SU-DHL-6 (cell line): Measurements from ENCODE around the gene LSS.

ENCODE experiments used
- H2AFZ ChIP-seq: fragments of 200-600 bp; sonication (generic); 2 replicates; pipeline ENCODE4 v1.6.1; 2014; ENCODE audit warnings: low read depth, mild to moderate bottlenecking, moderate library complexity, mixed read lengths, antibody characterized with exemption, low read length; ENCODE audit not compliant: severe bottlenecking
- H3F3A ChIP-seq: fragments of 200-600 bp; shearing (Covaris generic); 2 replicates; pipeline ENCODE4 v1.6.0; 2016; ENCODE audit warnings: antibody characterized with exemption, mild to moderate bottlenecking; ENCODE audit not compliant: insufficient read depth
- H3K27ac ChIP-seq: fragments of 200-600 bp; sonication (generic); 2 replicates; pipeline ENCODE4 v1.5.1; 2016; ENCODE audit warnings: low read depth, mild to moderate bottlenecking, low read length, moderate library complexity, mixed read lengths
- H3K27me3 ChIP-seq: fragments of 200-600 bp; sonication (generic), shearing (Covaris generic); 2 replicates; pipeline ENCODE4 v1.6.0; 2014; ENCODE audit warnings: mild to moderate bottlenecking, low read length
- H3K36me3 ChIP-seq: fragments of 200-600 bp; sonication (generic); 2 replicates; pipeline ENCODE4 v1.6.1; 2014; ENCODE audit warnings: mild to moderate bottlenecking, low read length, mixed read lengths
- H3K4me2 ChIP-seq: fragments of 300-600, 200-600 bp; shearing (Covaris generic), sonication (generic); 2 replicates; pipeline ENCODE4 v1.6.0; 2014; ENCODE audit warnings: low read length, low read depth, mild to moderate bottlenecking; ENCODE audit not compliant: poor library complexity, severe bottlenecking
- H3K4me3 ChIP-seq: fragments of 200-600 bp; sonication (generic); 2 replicates; pipeline ENCODE4 v1.5.1; 2014; ENCODE audit warnings: antibody characterized with exemption, low read length, mild to moderate bottlenecking, mixed read lengths; ENCODE audit not compliant: insufficient read depth, poor library complexity, severe bottlenecking
- H3K79me2 ChIP-seq: fragments of 200-600 bp; sonication (generic); 2 replicates; pipeline ENCODE4 v1.6.1; 2014; ENCODE audit warnings: mild to moderate bottlenecking, low read length, moderate library complexity; ENCODE audit not compliant: insufficient read depth
- H3K9ac ChIP-seq: fragments of 200-600 bp; sonication (generic); 2 replicates; pipeline ENCODE4 v1.7.0; 2014; ENCODE audit warnings: mild to moderate bottlenecking, low read length
- H3K9me2 ChIP-seq: fragments of 200-600 bp; sonication (generic); replicated peaks from 2 replicates; pipeline ENCODE4 v1.6.1; 2014; ENCODE audit warnings: low read length; ENCODE audit not compliant: insufficient read depth
- H3K9me3 ChIP-seq: fragments of 200-600 bp; sonication (generic); 2 replicates; pipeline ENCODE4 v1.6.1; 2014; ENCODE audit warnings: low read length, mixed read lengths; ENCODE audit not compliant: insufficient read depth
- H4K20me1 ChIP-seq: fragments of 200-600 bp; sonication (generic); 2 replicates; pipeline ENCODE4 v1.6.1; 2014; ENCODE audit warnings: low read depth, mild to moderate bottlenecking, antibody characterized with exemption, low read length, moderate library complexity, mixed read lengths
- EZH2phosphoT487 ChIP-seq: fragments of 200-600 bp; sonication (generic), shearing (Covaris generic); conservative IDR thresholded peaks from 2 replicates; pipeline ENCODE4 v1.6.1; 2018; ENCODE audit warnings: mild to moderate bottlenecking, antibody characterized with exemption, low read length, moderate library complexity, mixed read lengths
- TF ChIP-seq, protein P1 (sequence below): fragments of 200-600 bp; sonication (generic); IDR thresholded peaks from one replicate; pipeline ENCODE4 v1.5.1; 2017; ENCODE audit warnings: antibody characterized with exemption, mild to moderate bottlenecking, low read length, moderate library complexity; ENCODE audit not compliant: insufficient read depth, poor library complexity, severe bottlenecking

The LSS gene

DNA sequence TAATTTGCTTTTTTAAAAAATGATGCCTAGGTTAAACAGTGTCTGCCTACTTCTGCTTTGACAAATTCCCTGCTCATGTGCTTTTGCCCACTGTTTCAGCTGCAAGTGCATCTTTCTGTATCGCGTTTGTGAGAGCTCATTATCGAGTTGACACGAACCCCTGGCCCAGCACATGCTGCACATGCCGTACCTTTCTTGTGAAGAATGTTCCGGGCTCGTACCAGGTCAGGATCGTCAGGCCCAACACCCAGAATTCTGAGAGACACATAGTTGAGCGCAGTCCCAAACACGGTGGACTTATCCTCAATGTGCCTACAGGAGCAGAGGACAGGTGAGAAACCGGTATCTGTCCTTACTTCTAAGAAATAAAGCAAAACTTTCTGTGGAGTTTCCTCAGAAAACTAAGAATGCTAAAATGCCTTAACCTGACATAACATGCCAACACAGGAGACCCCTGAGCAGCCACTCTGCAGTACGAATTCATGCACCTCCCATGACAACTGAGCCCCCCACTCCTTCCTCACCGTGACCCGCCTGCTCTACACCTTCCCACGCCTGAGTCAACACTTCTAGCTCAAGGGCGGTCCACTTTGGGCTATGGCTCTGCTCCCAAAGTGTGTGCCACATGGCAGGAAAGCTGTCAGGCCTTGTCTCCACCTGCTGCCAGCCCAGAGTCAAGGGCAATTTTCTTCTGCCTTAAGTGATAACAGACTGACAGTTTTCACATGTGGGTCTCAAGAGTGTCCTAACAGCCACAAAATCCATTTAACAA is 6.7 kb downstream of the LSS start:
- peaks cover 7% of the 10 kb centered on the region; the same call in 1 of the 2 replicates for H3F3A ChIP-seq
- no peaks in the 10 kb centered on the region for H3K27me3 ChIP-seq
- H3K36me3 ChIP-seq, result no peaks in the 10 kb centered on the region
- H3K27ac ChIP-seq, result no peak overlapping the region
- H3K9ac ChIP-seq, result no peak overlapping the region
- H3K4me3 ChIP-seq, result no peak overlapping the region
- TF ChIP-seq, protein P1, sequence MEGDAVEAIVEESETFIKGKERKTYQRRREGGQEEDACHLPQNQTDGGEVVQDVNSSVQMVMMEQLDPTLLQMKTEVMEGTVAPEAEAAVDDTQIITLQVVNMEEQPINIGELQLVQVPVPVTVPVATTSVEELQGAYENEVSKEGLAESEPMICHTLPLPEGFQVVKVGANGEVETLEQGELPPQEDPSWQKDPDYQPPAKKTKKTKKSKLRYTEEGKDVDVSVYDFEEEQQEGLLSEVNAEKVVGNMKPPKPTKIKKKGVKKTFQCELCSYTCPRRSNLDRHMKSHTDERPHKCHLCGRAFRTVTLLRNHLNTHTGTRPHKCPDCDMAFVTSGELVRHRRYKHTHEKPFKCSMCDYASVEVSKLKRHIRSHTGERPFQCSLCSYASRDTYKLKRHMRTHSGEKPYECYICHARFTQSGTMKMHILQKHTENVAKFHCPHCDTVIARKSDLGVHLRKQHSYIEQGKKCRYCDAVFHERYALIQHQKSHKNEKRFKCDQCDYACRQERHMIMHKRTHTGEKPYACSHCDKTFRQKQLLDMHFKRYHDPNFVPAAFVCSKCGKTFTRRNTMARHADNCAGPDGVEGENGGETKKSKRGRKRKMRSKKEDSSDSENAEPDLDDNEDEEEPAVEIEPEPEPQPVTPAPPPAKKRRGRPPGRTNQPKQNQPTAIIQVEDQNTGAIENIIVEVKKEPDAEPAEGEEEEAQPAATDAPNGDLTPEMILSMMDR, result no peak
- H3K9me2 ChIP-seq, result no peaks in the 10 kb centered on the region
- no peak overlapping the region for H3K4me2 ChIP-seq
- H3K79me2 ChIP-seq, result peaks cover 29% of the 10 kb centered on the region
- no peak overlapping the region for H2AFZ ChIP-seq
- H3K9me3 ChIP-seq, result no peaks in the 10 kb centered on the region
- H4K20me1 ChIP-seq, result no peaks in the 10 kb centered on the region

DNA sequence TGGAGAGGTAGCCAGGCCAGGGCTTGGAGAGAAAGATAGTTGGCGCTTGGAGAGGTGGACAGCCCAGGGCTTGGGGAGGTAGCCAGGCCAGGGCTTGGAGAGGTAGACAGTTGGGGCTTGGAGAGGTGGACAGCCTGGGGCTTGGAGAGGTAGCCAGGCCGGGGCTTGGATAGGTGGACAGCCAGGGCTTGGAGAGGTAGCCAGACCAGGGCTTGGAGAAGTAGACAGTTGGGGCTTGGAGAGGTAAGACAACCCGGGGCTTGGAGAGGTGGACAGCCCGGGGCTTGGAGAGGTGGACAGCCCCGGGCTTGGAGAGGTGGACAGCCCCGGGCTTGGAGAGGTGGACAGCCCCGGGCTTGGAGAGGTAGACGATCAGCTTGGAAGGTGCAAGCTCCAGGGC is 7.7 kb downstream of the LSS start:
- H3K9me3 ChIP-seq, result no peaks in the 10 kb centered on the region
- H3F3A ChIP-seq, result no peaks in the 10 kb centered on the region
- no peak overlapping the region for H3K4me2 ChIP-seq
- no peak overlapping the region for H2AFZ ChIP-seq
- H3K9ac ChIP-seq, result no peak overlapping the region
- H3K36me3 ChIP-seq, result no peaks in the 10 kb centered on the region
- no peak for TF ChIP-seq EZH2phosphoT487
- peaks cover 19% of the 10 kb centered on the region for H3K79me2 ChIP-seq
- no peaks in the 10 kb centered on the region for H4K20me1 ChIP-seq
- H3K27me3 ChIP-seq, result no peaks in the 10 kb centered on the region
- H3K4me3 ChIP-seq, result no peak overlapping the region
- H3K9me2 ChIP-seq, result no peaks in the 10 kb centered on the region
- H3K27ac ChIP-seq, result no peak overlapping the region

DNA sequence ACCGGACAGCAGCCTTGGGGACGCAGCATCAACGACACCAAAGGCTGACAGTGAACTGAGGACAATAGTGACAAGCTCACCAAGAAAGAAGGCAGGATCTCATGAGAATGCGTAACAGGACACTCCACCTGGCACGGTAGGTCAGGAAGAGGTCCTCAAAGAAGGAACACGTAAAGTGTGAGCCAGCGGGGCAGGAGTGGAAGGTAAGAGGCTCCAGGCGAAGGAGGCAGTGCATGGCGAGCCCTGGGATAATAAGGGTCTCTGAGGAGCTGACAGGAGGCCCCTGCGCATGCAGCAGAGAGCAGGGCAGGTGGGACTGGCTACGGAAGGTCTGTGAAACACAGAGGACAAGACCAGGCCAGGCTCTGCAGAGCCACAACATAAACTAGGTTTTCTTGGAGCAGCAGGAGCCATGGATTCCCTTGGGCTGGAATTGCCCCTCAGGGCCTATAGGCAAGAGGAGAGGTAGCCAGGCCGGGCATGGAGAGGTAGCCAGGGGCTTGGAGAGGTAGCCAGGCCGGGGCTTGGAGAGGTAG is 8.2 kb downstream of the LSS start:
- Histone ChIP-seq H3K9ac (no peak overlapping the region), H4K20me1 (no peaks in the 10 kb centered on the region), H3K27me3 (no peaks in the 10 kb centered on the region), H3K27ac (no peak overlapping the region), H2AFZ (no peak overlapping the region), H3F3A (no peaks in the 10 kb centered on the region), H3K9me3 (no peaks in the 10 kb centered on the region), H3K4me3 (no peak overlapping the region), H3K9me2 (no peaks in the 10 kb centered on the region), H3K36me3 (no peaks in the 10 kb centered on the region), H3K4me2 (no peak overlapping the region), H3K79me2 (peaks cover 14% of the 10 kb centered on the region)
- TF ChIP-seq, protein P1, result no peak
- no peak for TF ChIP-seq EZH2phosphoT487

- Histone ChIP-seq H3K27ac (no peak overlapping the region), H2AFZ (no peak overlapping the region), H3K79me2 (peaks cover 12% of the 10 kb centered on the region), H3K9me2 (no peaks in the 10 kb centered on the region), H4K20me1 (no peaks in the 10 kb centered on the region), H3K36me3 (no peaks in the 10 kb centered on the region), H3K4me2 (no peak overlapping the region), H3K4me3 (no peak overlapping the region), H3K9me3 (no peaks in the 10 kb centered on the region), H3K9ac (no peak overlapping the region), H3F3A (no peaks in the 10 kb centered on the region), H3K27me3 (no peaks in the 10 kb centered on the region)
- TF ChIP-seq, protein P1, result no peak
- no peak for TF ChIP-seq EZH2phosphoT487
Observed at GRCh38 chr21:46219591-46220239, 8.9 kb downstream of the LSS start.
